MM.1S (cell line): ENCODE measurements around the gene PAPOLG.

Experiments used
- DNase-seq: peaks from one replicate; pipeline ENCODE4 v3.0.0-alpha.2; 2015
- H2AFZ ChIP-seq: fragments of 300-600 bp; sonication (generic); 2 replicates; pipeline ENCODE4 v1.6.0; 2016; ENCODE audit warnings: antibody characterized with exemption, low read length
- H3F3A ChIP-seq: fragments of 300-600 bp; sonication (generic); 2 replicates; pipeline ENCODE4 v1.6.1; 2016; ENCODE audit warnings: mild to moderate bottlenecking, antibody characterized with exemption, low read length, moderate library complexity, mixed read lengths; ENCODE audit not compliant: insufficient read depth
- H3K27ac ChIP-seq: fragments of 300-600 bp; sonication (generic); 2 replicates; pipeline ENCODE4 v1.5.1; 2016; ENCODE audit warnings: mild to moderate bottlenecking, low read length
- H3K27me3 ChIP-seq: fragments of 300-600 bp; sonication (generic); replicated peaks from 2 replicates; pipeline ENCODE4 v1.6.0; 2016; ENCODE audit warnings: low read length; ENCODE audit not compliant: insufficient read depth
- H3K36me3 ChIP-seq: fragments of 300-600 bp; sonication (generic); replicated peaks from 2 replicates; pipeline ENCODE4 v1.6.1; 2016; ENCODE audit warnings: mild to moderate bottlenecking, low read length, mixed read lengths; ENCODE audit not compliant: insufficient read depth
- H3K4me1 ChIP-seq: fragments of 300-600 bp; sonication (generic); 2 replicates; pipeline ENCODE4 v1.6.1; 2016; ENCODE audit warnings: low read length, mixed read lengths
- H3K4me2 ChIP-seq: fragments of 300-600 bp; sonication (generic); 2 replicates; pipeline ENCODE4 v1.6.0; 2016; ENCODE audit warnings: low read depth, low read length
- H3K4me3 ChIP-seq: fragments of 300-600 bp; sonication (generic); 2 replicates; pipeline ENCODE4 v1.5.1; 2016; ENCODE audit warnings: low read length, mixed read lengths
- H3K79me2 ChIP-seq: fragments of 300-600 bp; sonication (generic); 2 replicates; pipeline ENCODE4 v1.6.1; 2016; ENCODE audit warnings: mixed run types, low read length, mixed read lengths
- H3K9ac ChIP-seq: fragments of 300-600 bp; sonication (generic); 2 replicates; pipeline ENCODE4 v1.6.1; 2016; ENCODE audit warnings: low read length, mixed read lengths
- H3K9me2 ChIP-seq: fragments of 300-600 bp; sonication (generic); replicated peaks from 2 replicates; pipeline ENCODE4 v1.6.1; 2016; ENCODE audit warnings: mild to moderate bottlenecking, low read length, mixed read lengths; ENCODE audit not compliant: insufficient read depth
- H3K9me3 ChIP-seq: fragments of 300-600 bp; sonication (generic); replicated peaks from 2 replicates; pipeline ENCODE4 v1.6.1; 2016; ENCODE audit warnings: mild to moderate bottlenecking, low read length, mixed read lengths; ENCODE audit not compliant: insufficient read depth
- H4K20me1 ChIP-seq: fragments of 300-600 bp; sonication (generic); 2 replicates; pipeline ENCODE4 v1.6.1; 2016; ENCODE audit warnings: mild to moderate bottlenecking, low read length, moderate library complexity, mixed read lengths; ENCODE audit not compliant: insufficient read depth
- CTCF ChIP-seq: fragments of 300-600 bp; sonication (generic); IDR thresholded peaks from 2 replicates; pipeline ENCODE4 v1.5.1; 2016; ENCODE audit warnings: antibody characterized with exemption, low read length, mixed read lengths
- EZH2 ChIP-seq: fragments of 300-600 bp; sonication (generic); optimal IDR thresholded peaks from 2 replicates; pipeline ENCODE3; 2017; ENCODE audit warnings: low read depth, mild to moderate bottlenecking, antibody characterized with exemption, low read length, mixed read lengths
- EZH2phosphoT487 ChIP-seq: fragments of 300-600 bp; sonication (generic); IDR thresholded peaks from 2 replicates; pipeline ENCODE4 v1.6.1; 2018; ENCODE audit warnings: antibody characterized with exemption, low read length

PAPOLG gene

GRCh38 chr2:60735496-60736250, 20.4 kb upstream of the PAPOLG start:
- peak; percentile 11 for DNase-seq
- Histone ChIP-seq H3K4me1 (no peaks in the 10 kb centered on the region), H3K27ac (no peak overlapping the region), H3K9ac (no peak overlapping the region), H3K4me2 (peak overlapping the region; percentile 69), H4K20me1 (no peaks in the 10 kb centered on the region), H3K9me3 (no peaks in the 10 kb centered on the region), H3K4me3 (peak overlapping the region; percentile 55), H3F3A (no peaks in the 10 kb centered on the region), H3K27me3 (no peaks in the 10 kb centered on the region), H3K9me2 (no peaks in the 10 kb centered on the region), H2AFZ (peak overlapping the region; percentile 40; the same call in 1 of the 2 replicates), H3K79me2 (no peaks in the 10 kb centered on the region), H3K36me3 (no peaks in the 10 kb centered on the region)
- TF ChIP-seq CTCF (no peak), EZH2 (no peak), EZH2phosphoT487 (no peak)

- Histone ChIP-seq H3K4me2 (no peak overlapping the region), H3K4me1 (no peaks in the 10 kb centered on the region), H4K20me1 (no peaks in the 10 kb centered on the region), H3F3A (no peaks in the 10 kb centered on the region), H3K27ac (no peak overlapping the region), H2AFZ (no peak overlapping the region), H3K9me2 (no peaks in the 10 kb centered on the region), H3K36me3 (no peaks in the 10 kb centered on the region), H3K9ac (no peak overlapping the region), H3K4me3 (no peak overlapping the region), H3K27me3 (no peaks in the 10 kb centered on the region), H3K9me3 (no peaks in the 10 kb centered on the region), H3K79me2 (no peaks in the 10 kb centered on the region)
- no peak for DNase-seq
- TF ChIP-seq EZH2 (no peak), EZH2phosphoT487 (no peak), CTCF (no peak)
These were observed 17.4 kb upstream of the PAPOLG start for GRCh38 chr2:60738679-60739078.

- Histone ChIP-seq H3K9me2 (no peaks in the 10 kb centered on the region), H3F3A (no peaks in the 10 kb centered on the region), H4K20me1 (no peaks in the 10 kb centered on the region), H3K4me1 (no peaks in the 10 kb centered on the region), H3K9ac (no peak overlapping the region), H3K36me3 (no peaks in the 10 kb centered on the region), H3K4me3 (no peak overlapping the region), H3K27ac (no peak overlapping the region), H3K4me2 (no peak overlapping the region), H3K9me3 (no peaks in the 10 kb centered on the region), H2AFZ (no peak overlapping the region), H3K79me2 (no peaks in the 10 kb centered on the region), H3K27me3 (no peaks in the 10 kb centered on the region)
- no peak for DNase-seq
- TF ChIP-seq EZH2phosphoT487 (no peak), CTCF (no peak), EZH2 (no peak)
These were observed 16.9 kb upstream of the PAPOLG start for GRCh38 chr2:60739156-60739555.
